ENCODE measurements around the gene RPS14. TPM values are rescaled to one million over a fixed set of nuclear protein-coding genes. Genes with fewer than 3 reads are reported as not detected.

RPS14 gene
- polyA plus RNA-seq, 4 donors: 2,525 to 5,825 (median 4,194) TPM

GRCh38 chr5:150394912-150395687 is 54.4 kb downstream of the RPS14 start:
- no peaks in the 10 kb centered on the region for H3K27me3 ChIP-seq (ENCODE audit: control insufficient read depth in 3 of 3, insufficient read depth in 3 of 3, low read length in 3 of 3)
- H3K36me3 ChIP-seq (ENCODE audit: control insufficient read depth in 3 of 3, insufficient read depth in 2 of 3, low read depth in 1 of 3, low read length in 3 of 3): peaks cover 20 to 98% (median 26%) of the 10 kb centered on the region in 3 donors
- DNase-seq (no peak), FAIRE-seq (no peak)
- H3K4me1 ChIP-seq (ENCODE audit: control insufficient read depth in 3 of 3, insufficient read depth in 2 of 3, low read depth in 1 of 3, low read length in 2 of 3): no peaks in the 10 kb centered on the region
- no peak overlapping the region for H3K4me3 ChIP-seq (ENCODE audit: low read depth in 1 of 3, low read length in 3 of 3)
- 80 to 84% (median 81%) methylated on average over 11 to 13 of the region's 13 CpGs for WGBS, 3 donors
- no peak overlapping the region for H3K27ac ChIP-seq (ENCODE audit: low read depth in 1 of 3, low read length in 2 of 3)
- no peaks in the 10 kb centered on the region for H3K9me3 ChIP-seq (ENCODE audit: control insufficient read depth in 2 of 2, insufficient read depth in 1 of 2, low read depth in 1 of 2, low read length in 1 of 2)

- DNase-seq: no peak
- FAIRE-seq: no peak
- Histone ChIP-seq H3K4me1 (ENCODE audit: control insufficient read depth in 3 of 3, insufficient read depth in 2 of 3, low read depth in 1 of 3, low read length in 2 of 3) (no peaks in the 10 kb centered on the region), H3K9me3 (ENCODE audit: control insufficient read depth in 2 of 2, insufficient read depth in 1 of 2, low read depth in 1 of 2, low read length in 1 of 2) (no peaks in the 10 kb centered on the region), H3K27ac (ENCODE audit: low read depth in 1 of 3, low read length in 2 of 3) (no peak overlapping the region), H3K27me3 (ENCODE audit: control insufficient read depth in 3 of 3, insufficient read depth in 3 of 3, low read length in 3 of 3) (no peaks in the 10 kb centered on the region), H3K36me3 (ENCODE audit: control insufficient read depth in 3 of 3, insufficient read depth in 2 of 3, low read depth in 1 of 3, low read length in 3 of 3) (peaks cover 20 to 97% (median 21%) of the 10 kb centered on the region in 3 donors), H3K4me3 (ENCODE audit: low read depth in 1 of 3, low read length in 3 of 3) (no peak overlapping the region)
- 74 to 85% (median 79%) methylated on average over 3 of the region's 3 CpGs for WGBS, 3 donors
These were observed 55.4 kb downstream of the RPS14 start for GRCh38 chr5:150394131-150394530.

GRCh38 chr5:150393096-150393645 is 56.4 kb downstream of the RPS14 start:
- peaks cover 17 to 95% (median 20%) of the 10 kb centered on the region in 3 donors for H3K36me3 ChIP-seq (ENCODE audit: control insufficient read depth in 3 of 3, insufficient read depth in 2 of 3, low read depth in 1 of 3, low read length in 3 of 3)
- FAIRE-seq (no peak), DNase-seq (no peak)
- no peaks in the 10 kb centered on the region for H3K4me1 ChIP-seq (ENCODE audit: control insufficient read depth in 3 of 3, insufficient read depth in 2 of 3, low read depth in 1 of 3, low read length in 2 of 3)
- H3K9me3 ChIP-seq (ENCODE audit: control insufficient read depth in 2 of 2, insufficient read depth in 1 of 2, low read depth in 1 of 2, low read length in 1 of 2): no peaks in the 10 kb centered on the region
- 84 to 85% (median 84%) methylated on average over 3 of the region's 3 CpGs for WGBS, 3 donors
- H3K27ac ChIP-seq (ENCODE audit: low read depth in 1 of 3, low read length in 2 of 3): no peak overlapping the region
- H3K4me3 ChIP-seq (ENCODE audit: low read depth in 1 of 3, low read length in 3 of 3): no peak overlapping the region
- no peaks in the 10 kb centered on the region for H3K27me3 ChIP-seq (ENCODE audit: control insufficient read depth in 3 of 3, insufficient read depth in 3 of 3, low read length in 3 of 3)

DNA sequence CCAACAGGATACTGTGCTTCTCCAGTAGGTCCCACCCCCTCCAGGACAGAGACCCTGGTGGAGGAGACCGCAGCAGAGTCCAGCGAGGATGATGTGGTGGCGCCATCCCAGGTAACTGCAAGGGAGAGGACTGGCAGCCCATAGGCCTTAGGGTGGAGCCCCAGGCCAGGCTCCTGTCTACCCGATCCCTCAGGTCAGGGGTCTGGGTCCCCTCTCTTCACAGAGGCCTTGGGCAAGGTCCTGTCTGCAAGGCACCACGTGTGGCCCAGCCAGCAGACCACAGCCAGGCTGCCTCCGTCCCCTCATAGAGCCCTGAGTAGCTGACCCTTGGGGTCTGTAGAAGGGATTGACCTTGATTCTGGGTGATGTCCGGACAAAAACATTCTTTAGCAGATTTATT is 56.9 kb downstream of the RPS14 start:
- no peak overlapping the region for H3K4me3 ChIP-seq (ENCODE audit: low read depth in 1 of 3, low read length in 3 of 3)
- peaks cover 19 to 95% (median 20%) of the 10 kb centered on the region in 3 donors for H3K36me3 ChIP-seq (ENCODE audit: control insufficient read depth in 3 of 3, insufficient read depth in 2 of 3, low read depth in 1 of 3, low read length in 3 of 3)
- no peaks in the 10 kb centered on the region for H3K9me3 ChIP-seq (ENCODE audit: control insufficient read depth in 2 of 2, insufficient read depth in 1 of 2, low read depth in 1 of 2, low read length in 1 of 2)
- no peaks in the 10 kb centered on the region for H3K4me1 ChIP-seq (ENCODE audit: control insufficient read depth in 3 of 3, insufficient read depth in 2 of 3, low read depth in 1 of 3, low read length in 2 of 3)
- H3K27me3 ChIP-seq (ENCODE audit: control insufficient read depth in 3 of 3, insufficient read depth in 3 of 3, low read length in 3 of 3): no peaks in the 10 kb centered on the region
- 92 to 95% (median 93%) methylated on average over 6 to 7 of the region's 7 CpGs for WGBS, 3 donors
- FAIRE-seq (no peak), DNase-seq (no peak)
- no peak overlapping the region for H3K27ac ChIP-seq (ENCODE audit: low read depth in 1 of 3, low read length in 2 of 3)

Other genes starting within 250 kb of the RPS14 start
- under 1 TPM in 2 of 4 donors, not detected in 2; 0.46 to 0.52 TPM for gene CAMK2A, start 160.0 kb downstream of the RPS14 start, polyA plus RNA-seq
- 1 to 10 TPM in 1 of 4 donors, under 1 TPM in 1, not detected in 2; 0.40 to 1.4 TPM for gene ARSI, start 146.8 kb downstream of the RPS14 start, polyA plus RNA-seq
- 10 to 100 TPM; 18.3 to 29.7 (median 20.6) TPM for gene TCOF1, start 92.0 kb downstream of the RPS14 start, polyA plus RNA-seq
- 100 to 1,000 TPM; 288 to 939 (median 754) TPM for gene CD74, start 36.8 kb downstream of the RPS14 start, polyA plus RNA-seq
- 10 to 100 TPM in 3 of 4 donors, 1 to 10 TPM in 1; 7.4 to 44.5 (median 21.0) TPM for gene NDST1, start 58.4 kb upstream of the RPS14 start, polyA plus RNA-seq
- 10 to 100 TPM; 23.2 to 44.0 (median 30.3) TPM for gene SYNPO, start 190.9 kb upstream of the RPS14 start, polyA plus RNA-seq
- 1 to 10 TPM in 1 of 4 donors, under 1 TPM in 3; 0.27 to 1.5 (median 0.38) TPM for gene MYOZ3, start 211.5 kb upstream of the RPS14 start, polyA plus RNA-seq

Measured in small intestine (tissue), 7 donors.